Ovary (tissue), 10 donors: ENCODE data around the gene RHBDL1. TPM values are rescaled to one million over a fixed set of nuclear protein-coding genes. Genes with fewer than 3 reads are reported as not detected.

Source experiments
- DNase-seq, 5 donors: peaks; one replicate each; pipeline ENCODE4 v3.0.0-alpha.2; 2019 to 2020
- H3K27ac ChIP-seq, 2 donors: fragments of 200-600 bp; one replicate each; pipeline versions ENCODE4 v1.5.1 to v1.8.0; 2019 to 2022
- H3K27me3 ChIP-seq: fragments of 200-600 bp; one replicate; pipeline ENCODE4 v1.8.0; 2022
- H3K36me3 ChIP-seq: fragments of 200-600 bp; sonication (generic); one replicate; pipeline ENCODE4 v1.5.1; 2019
- H3K4me1 ChIP-seq: one replicate; pipeline ENCODE4 v1.8.1; 2013; ENCODE audit warnings: mild to moderate bottlenecking, moderate library complexity; ENCODE audit not compliant: insufficient read depth
- H3K4me3 ChIP-seq: fragments of 200-600 bp; sonication (generic); one replicate; pipeline ENCODE4 v1.5.1; 2017
- H3K9me3 ChIP-seq, 2 donors: fragments of 200-600 bp in 1 of 2; sonication (generic) in 1 of 2; one replicate each; pipeline versions ENCODE4 v1.5.1 to v1.8.1; 2013 to 2019; ENCODE audit warnings: mild to moderate bottlenecking in 1 of 2, moderate library complexity in 1 of 2
- EP300 ChIP-seq: sonication (generic); formaldehyde crosslinking; IDR thresholded peaks from one replicate; pipeline ENCODE4 v1.6.1; 2017; ENCODE audit warnings: antibody characterized with exemption
- POLR2A ChIP-seq: fragments of 450-650 bp; IDR thresholded peaks from one replicate; pipeline ENCODE4 v1.6.1; 2017; ENCODE audit warnings: antibody characterized with exemption, mild to moderate bottlenecking, moderate library complexity
- WGBS, 3 donors: extraction: QIAGEN DNeasy Blood & Tissue Kit in 1 of 3; methylation state at CpG; one replicate each; pipeline versions ENCODE4 v1.1.5 to v1.1.7; 2013 to 2017; 5-methylcytosine and 5-hydroxymethylcytosine counted together
- intact Hi-C, 4 donors: fragments of 100-400 bp; cut with DNase I; formaldehyde crosslinking; loops; one replicate each; pipeline versions ENCODE4 v1.11.0 to v1.15.1; 2022 to 2023
- long read RNA-seq, 3 donors: library from polyadenylated mRNA in 2 of 3; unstranded in 2 of 3; transcript quantifications; one replicate each; pipeline ENCODE4 v2.0.0 and lab custom pipeline, GENCODE V29; 2021 to 2026
- polyA plus RNA-seq, 2 donors: library from polyadenylated mRNA; stranded (reverse); fragments of 200-250 nt in 1 of 2; fragments of 350-450 nt in 1 of 2; fragmentation: Illumina TruSeq in 1 of 2; extraction: RNeasy Lipid Tissue Mini Kit (QIAGEN cat#74804) in 1 of 2; gene quantifications; one replicate each; pipeline ENCODE4 v1.2.3, GENCODE V29; 2013 to 2014
- total RNA-seq, 7 donors: library from RNA; depleted of rRNA in 2 of 7; stranded (reverse); fragments of >200 nt in 2 of 7; fragmentation: NEBNext Ultra II Directional in 3 of 7; extraction: Animal tissue kit (Norgen Biotek cat#: 25700) in 3 of 7; gene quantifications; one replicate each; pipeline versions ENCODE4 v1.1.0 to v1.2.4, GENCODE V29; 2016 to 2023
- TF ChIP-seq, protein P1 (sequence below), 3 donors: fragments of 450-650 bp in 2 of 3; fragments of 200-600 bp in 1 of 3; IDR thresholded peaks; one replicate each; pipeline versions ENCODE4 v1.5.1 to v1.8.0; 2016 to 2022; ENCODE audit warnings: antibody characterized with exemption in 3 of 3, mild to moderate bottlenecking in 1 of 3
- donor health status: DM: no; HTN: no; CAD: no; lungs with moderate emphysema.
- donor health status: DM: no; HTN: no; CAD: no.
- donor health status: Bipolar disorder and iron deficiency.
- donor health status: DM: yes; HTN: yes; CAD: no.
- donor health status: DM: no; HTN: no; CAD: no.
- donor health status: DM: yes; HTN: yes; CAD: no.

RHBDL1 gene
- total RNA-seq (1 to 10 TPM in 6 of 7 donors, under 1 TPM in 1; 0.50 to 4.3 (median 1.4) TPM), polyA plus RNA-seq (under 1 TPM in 1 of 2 donors, not detected in 1; 0.80 TPM)
- long read RNA-seq, donor 1, partial matches to known transcripts, result 1 of 3 reads
- long read RNA-seq, donor 1, other reads (novel, unspliced or antisense), result 2 of 3 reads
- long read RNA-seq, donor 2, result 0 reads
- long read RNA-seq, donor 3, result 0 reads

DNA sequence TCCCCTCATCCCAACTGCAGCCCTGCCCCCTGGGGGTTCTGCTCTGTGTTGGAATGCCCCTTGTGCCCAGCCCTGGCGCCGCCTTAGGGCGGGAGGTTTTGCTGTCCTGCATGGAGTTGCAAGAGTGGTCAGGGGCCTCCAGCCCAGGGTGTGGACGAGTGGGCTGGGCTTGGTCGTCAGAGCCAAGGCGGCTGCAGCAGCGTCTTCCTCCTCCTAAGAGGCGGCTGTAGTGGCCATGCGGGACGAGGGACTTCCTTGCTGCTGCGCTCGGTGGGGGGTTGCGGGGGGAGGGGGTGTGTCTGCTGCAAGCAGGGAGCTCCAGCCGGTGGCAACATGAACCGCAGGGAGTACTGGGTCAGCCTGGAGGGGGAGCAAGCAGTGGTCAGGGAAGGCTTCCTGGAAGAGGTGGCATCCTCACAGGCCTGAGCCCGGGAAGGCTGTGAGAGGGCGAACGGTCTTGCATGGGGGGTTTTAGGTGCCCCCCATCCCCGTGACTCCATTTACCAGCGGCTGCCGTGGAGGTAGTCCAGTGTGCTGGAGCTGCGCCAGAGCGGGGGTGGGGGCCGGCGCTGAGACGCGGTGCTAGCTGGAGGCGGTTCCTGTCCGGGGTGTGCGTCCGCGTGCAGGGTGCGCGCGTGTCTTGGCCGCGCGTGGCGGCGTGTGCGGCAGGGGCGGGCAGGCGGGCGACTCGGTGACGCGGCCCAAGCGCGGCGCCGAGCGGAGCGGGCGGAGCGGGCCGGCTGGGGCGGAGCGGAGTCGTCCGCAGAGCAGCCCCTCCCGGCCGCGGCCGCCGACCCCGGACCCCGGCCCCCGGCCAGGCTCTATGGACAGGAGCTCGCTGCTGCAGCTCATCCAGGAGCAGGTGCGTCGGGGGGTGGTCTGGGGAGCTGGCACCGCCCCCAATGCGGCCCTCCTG, at the start of gene RHBDL1:
Gene RHBDL1, plus strand, starts transcription at position 704 of the 916 bp plus-strand sequence. Its CDS starts 120 bp downstream, at position 824.
- intact Hi-C loops, result no loop called here
- Histone ChIP-seq H3K9me3 (no peaks in the 10 kb centered on the region), H3K4me3 (peak within 1 kb of the TSS; percentile 18), H3K27me3 (no peaks in the 10 kb centered on the region), H3K36me3 (no peaks in the 10 kb centered on the region), H3K4me1 (peaks cover 8% of the 10 kb centered on the region), H3K27ac (no peak within 1 kb of the TSS)
- WGBS, 3 donors, result 5 to 8% (median 7%) methylated on average over 33 to 73 of the region's 73 CpGs
- DNase-seq, result peak in 1 of 5 donors; percentile 58
- no peak for TF ChIP-seq EP300
- TF ChIP-seq POLR2A, result no peak
- TF ChIP-seq, protein P1, sequence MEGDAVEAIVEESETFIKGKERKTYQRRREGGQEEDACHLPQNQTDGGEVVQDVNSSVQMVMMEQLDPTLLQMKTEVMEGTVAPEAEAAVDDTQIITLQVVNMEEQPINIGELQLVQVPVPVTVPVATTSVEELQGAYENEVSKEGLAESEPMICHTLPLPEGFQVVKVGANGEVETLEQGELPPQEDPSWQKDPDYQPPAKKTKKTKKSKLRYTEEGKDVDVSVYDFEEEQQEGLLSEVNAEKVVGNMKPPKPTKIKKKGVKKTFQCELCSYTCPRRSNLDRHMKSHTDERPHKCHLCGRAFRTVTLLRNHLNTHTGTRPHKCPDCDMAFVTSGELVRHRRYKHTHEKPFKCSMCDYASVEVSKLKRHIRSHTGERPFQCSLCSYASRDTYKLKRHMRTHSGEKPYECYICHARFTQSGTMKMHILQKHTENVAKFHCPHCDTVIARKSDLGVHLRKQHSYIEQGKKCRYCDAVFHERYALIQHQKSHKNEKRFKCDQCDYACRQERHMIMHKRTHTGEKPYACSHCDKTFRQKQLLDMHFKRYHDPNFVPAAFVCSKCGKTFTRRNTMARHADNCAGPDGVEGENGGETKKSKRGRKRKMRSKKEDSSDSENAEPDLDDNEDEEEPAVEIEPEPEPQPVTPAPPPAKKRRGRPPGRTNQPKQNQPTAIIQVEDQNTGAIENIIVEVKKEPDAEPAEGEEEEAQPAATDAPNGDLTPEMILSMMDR (IDR thresholded peaks at IDR 0.05), result no peak

DNA sequence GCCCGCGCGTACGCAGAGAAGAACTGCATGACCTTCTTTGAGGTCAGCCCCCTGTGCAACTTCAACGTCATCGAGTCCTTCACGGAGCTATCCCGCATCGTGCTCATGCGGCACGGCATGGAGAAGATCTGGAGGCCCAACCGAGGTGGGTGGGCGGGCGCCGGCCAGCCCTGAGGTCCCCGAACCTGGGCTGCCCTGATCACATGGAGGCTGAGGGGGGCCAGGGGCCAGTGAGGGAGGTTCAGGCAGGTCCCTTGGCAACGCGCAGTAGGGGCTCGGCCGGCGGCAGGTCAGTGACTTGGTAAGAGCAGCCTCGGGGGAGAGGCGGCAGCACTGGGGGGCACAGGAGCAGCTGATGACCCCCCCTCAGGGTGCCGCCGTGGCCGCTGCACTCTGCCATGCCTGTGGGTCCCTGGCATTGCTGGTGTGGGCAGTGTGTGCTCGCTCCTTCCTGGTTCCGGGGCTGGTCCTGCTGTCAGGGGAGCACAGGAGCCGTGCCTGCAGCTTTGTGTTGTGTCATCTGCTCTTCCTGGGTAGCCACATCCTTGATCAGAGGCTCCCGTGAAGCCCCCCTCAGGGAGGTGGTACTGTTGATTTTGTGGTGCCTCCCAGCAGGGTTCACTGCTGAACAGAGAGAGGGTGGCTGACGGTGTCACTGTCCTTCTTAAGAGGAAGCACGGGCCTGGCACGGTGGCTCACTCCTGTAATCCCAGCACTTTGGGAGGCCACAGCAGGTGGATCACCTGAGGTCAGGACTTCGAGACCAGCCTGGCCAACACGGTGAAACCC, 49.3 kb upstream of the RHBDL1 start:
- Histone ChIP-seq H3K27ac (peak overlapping the region in 1 of 2 donors; percentile 24), H3K9me3 (no peaks in the 10 kb centered on the region), H3K36me3 (no peaks in the 10 kb centered on the region), H3K4me3 (no peak overlapping the region), H3K4me1 (peaks cover 16% of the 10 kb centered on the region), H3K27me3 (no peaks in the 10 kb centered on the region)
- peak in 1 of 5 donors; percentile 20 for DNase-seq
- TF ChIP-seq POLR2A (no peak), EP300 (no peak)
- TF ChIP-seq, protein P1 (IDR thresholded peaks at IDR 0.05), result no peak
- 90 to 94% (median 94%) methylated on average over 28 to 35 of the region's 35 CpGs for WGBS, 3 donors
- intact Hi-C loops, result loop anchor here in 1 of 4 donors (5.0 kb wide), 1 partner anchor 34 kb away; the partner anchor contains the start of gene RAB40C

DNA sequence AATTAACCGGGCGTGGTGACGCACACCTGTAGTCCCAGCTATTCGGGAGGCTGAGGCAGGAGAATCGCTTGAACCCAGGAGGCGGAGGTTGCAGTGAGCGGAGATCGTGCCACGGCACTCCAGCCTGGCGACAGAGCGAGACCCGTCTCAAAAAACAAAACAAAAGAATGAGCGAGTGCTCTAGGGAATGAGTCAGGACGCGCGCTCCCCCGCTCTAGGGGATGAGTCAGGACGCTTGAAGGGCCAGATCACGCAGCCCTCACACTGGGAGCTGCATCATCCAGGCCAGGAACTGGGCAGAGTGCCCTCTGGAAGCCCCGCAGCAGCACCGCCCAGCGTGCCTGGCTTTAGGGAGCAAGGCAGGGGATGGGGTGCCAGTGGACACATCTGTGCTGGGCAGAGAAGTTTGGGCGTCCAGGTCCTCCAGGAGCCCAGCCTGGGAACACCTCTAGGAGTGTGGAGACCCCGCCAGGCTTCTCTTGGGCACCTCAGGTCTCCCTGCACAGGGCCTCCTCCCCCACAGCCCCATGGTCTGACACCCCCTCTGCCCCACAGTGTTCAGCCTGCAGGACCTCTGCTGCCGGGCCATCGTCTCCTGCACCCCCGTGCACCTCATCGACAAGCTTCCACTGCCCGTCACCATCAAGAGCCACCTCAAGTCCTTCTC, 48.6 kb upstream of the RHBDL1 start:
- Histone ChIP-seq H3K4me1 (peaks cover 16% of the 10 kb centered on the region), H3K9me3 (no peaks in the 10 kb centered on the region), H3K4me3 (no peak overlapping the region), H3K27me3 (no peaks in the 10 kb centered on the region), H3K27ac (peak overlapping the region in 1 of 2 donors; percentile 24), H3K36me3 (no peaks in the 10 kb centered on the region)
- TF ChIP-seq, protein P1 (IDR thresholded peaks at IDR 0.05), result no peak
- TF ChIP-seq EP300 (no peak), POLR2A (no peak)
- WGBS, 3 donors, result 56 to 76% (median 72%) methylated on average over 28 to 29 of the region's 29 CpGs
- peak; percentile 71 to 89 (median 77) for DNase-seq
- intact Hi-C loops, result loop anchor here in 1 of 4 donors (5.0 kb wide), 1 partner anchor 35 kb away; the partner anchor contains the start of gene RAB40C
